Thoracic aorta (tissue), 2 donors: Measurements from ENCODE around the gene PRELID3B. TPM values are rescaled to one million over a fixed set of nuclear protein-coding genes. Genes with fewer than 3 reads are reported as not detected.

Experiments
- ATAC-seq: fragments of 150-250 bp; one replicate; pipeline ENCODE4 v1.8.0; 2017; ENCODE audit warnings: low read depth; ENCODE audit not compliant: insufficient number of reproducible peaks, low FRiP score
- DNase-seq: peaks from one replicate; pipeline ENCODE4 v3.0.0-alpha.2; 2020; ENCODE audit warnings: low spot score
- H3K27ac ChIP-seq, 2 donors: fragments of 200-600 bp; sonication (generic); 1 replicate in 1 of 2; 2 replicates in 1 of 2; pipeline ENCODE4 v1.5.1; 2016; ENCODE audit warnings: mild to moderate bottlenecking in 2 of 2, moderate library complexity in 2 of 2
- H3K27me3 ChIP-seq: fragments of 200-600 bp; sonication (generic); replicated peaks from 2 replicates; pipeline ENCODE4 v1.6.0; 2016; ENCODE audit warnings: mild to moderate bottlenecking; ENCODE audit not compliant: insufficient read depth
- H3K36me3 ChIP-seq: fragments of 200-600 bp; sonication (generic); one replicate; pipeline ENCODE4 v1.5.1; 2016
- H3K4me1 ChIP-seq, 2 donors: fragments of 200-600 bp; sonication (generic); 1 replicate in 1 of 2; 2 replicates in 1 of 2; pipeline versions ENCODE4 v1.5.1 to v1.6.0; 2016; ENCODE audit warnings: low read depth in 2 of 2, mild to moderate bottlenecking in 1 of 2; ENCODE audit not compliant: control insufficient read depth in 1 of 2
- H3K4me3 ChIP-seq: fragments of 200-600 bp; sonication (generic); 2 replicates; pipeline ENCODE4 v1.5.1; 2016; ENCODE audit warnings: mild to moderate bottlenecking
- H3K9me3 ChIP-seq: fragments of 200-600 bp; sonication (generic); 2 replicates; pipeline ENCODE4 v1.5.1; 2016
- CTCF ChIP-seq: fragments of 200-600 bp; sonication (generic); IDR thresholded peaks from one replicate; pipeline ENCODE4 v1.5.1; 2019; ENCODE audit warnings: antibody characterized with exemption
- total RNA-seq, 2 donors: library from RNA; depleted of rRNA; stranded (reverse); fragments of >200 nt; gene quantifications; one replicate each; pipeline versions ENCODE4 v1.1.0 to v1.2.3, GENCODE V29; 2016

The PRELID3B gene
- total RNA-seq, 2 donors from 2014 or later: 25.5 to 30.5 TPM

GRCh38 chr20:59082981-59083380, 40.4 kb upstream of the PRELID3B start:
- no peak overlapping the region for H3K27ac ChIP-seq
- no peak for ATAC-seq

GRCh38 chr20:59082077-59082740, 39.6 kb upstream of the PRELID3B start:
- H3K9me3 ChIP-seq: no peaks in the 10 kb centered on the region
- peak; percentile 25 for TF ChIP-seq CTCF
- DNase-seq: no peak
- no peak overlapping the region for H3K4me3 ChIP-seq
- no peak for ATAC-seq
- peaks cover 0 to 11% of the 10 kb centered on the region in 2 donors for H3K4me1 ChIP-seq
- H3K27ac ChIP-seq: no peak overlapping the region
- H3K27me3 ChIP-seq: no peaks in the 10 kb centered on the region
- H3K36me3 ChIP-seq: no peaks in the 10 kb centered on the region

More at GRCh38 chr20:59082981-59083380, 40.4 kb upstream of the PRELID3B start:
- Histone ChIP-seq H3K4me1 (peaks cover 0 to 11% of the 10 kb centered on the region in 2 donors), H3K9me3 (no peaks in the 10 kb centered on the region), H3K27me3 (no peaks in the 10 kb centered on the region), H3K4me3 (no peak overlapping the region), H3K36me3 (no peaks in the 10 kb centered on the region)
- no peak for TF ChIP-seq CTCF
- DNase-seq: no peak

GRCh38 chr20:59081036-59081435, 38.5 kb upstream of the PRELID3B start:
- H3K4me3 ChIP-seq: no peak overlapping the region
- TF ChIP-seq CTCF: no peak
- H3K9me3 ChIP-seq: no peaks in the 10 kb centered on the region
- peaks cover 0 to 11% of the 10 kb centered on the region in 2 donors for H3K4me1 ChIP-seq
- H3K27ac ChIP-seq: no peak overlapping the region
- DNase-seq: no peak
- H3K27me3 ChIP-seq: no peaks in the 10 kb centered on the region
- no peak for ATAC-seq
- H3K36me3 ChIP-seq: no peaks in the 10 kb centered on the region

GRCh38 chr20:59078231-59078630, 35.6 kb upstream of the PRELID3B start:
- Histone ChIP-seq H3K4me1 (no peaks in the 10 kb centered on the region), H3K27me3 (no peaks in the 10 kb centered on the region), H3K4me3 (no peak overlapping the region), H3K36me3 (no peaks in the 10 kb centered on the region), H3K9me3 (no peaks in the 10 kb centered on the region), H3K27ac (no peak overlapping the region)
- ATAC-seq: no peak
- no peak for TF ChIP-seq CTCF
- no peak for DNase-seq

- Histone ChIP-seq H3K27me3 (no peaks in the 10 kb centered on the region), H3K4me1 (no peaks in the 10 kb centered on the region), H3K9me3 (no peaks in the 10 kb centered on the region), H3K36me3 (no peaks in the 10 kb centered on the region), H3K27ac (no peak overlapping the region), H3K4me3 (no peak overlapping the region)
- DNase-seq: no peak
- no peak for ATAC-seq
- TF ChIP-seq CTCF: no peak
Measured at GRCh38 chr20:59077705-59078104, 35.1 kb upstream of the PRELID3B start.
